CD4-positive, alpha-beta T cell treated with Interleukin-4 for 4 hours (primary cell): ENCODE results near the gene KCNJ12.

Experiments
- DNase-seq: peaks from one replicate; pipeline ENCODE4 v3.0.0-alpha.2; 2020

The KCNJ12 gene

GRCh38 chr17:21368545-21369246, 7.5 kb upstream of the KCNJ12 start:
- DNase-seq: no peak

GRCh38 chr17:21369395-21369794, 6.8 kb upstream of the KCNJ12 start:
- DNase-seq: no peak

- DNase-seq: no peak
These were observed 5.7 kb upstream of the KCNJ12 start for GRCh38 chr17:21370430-21370829.

- DNase-seq: no peak
These were observed 4.6 kb upstream of the KCNJ12 start for GRCh38 chr17:21371511-21372081.

DNA sequence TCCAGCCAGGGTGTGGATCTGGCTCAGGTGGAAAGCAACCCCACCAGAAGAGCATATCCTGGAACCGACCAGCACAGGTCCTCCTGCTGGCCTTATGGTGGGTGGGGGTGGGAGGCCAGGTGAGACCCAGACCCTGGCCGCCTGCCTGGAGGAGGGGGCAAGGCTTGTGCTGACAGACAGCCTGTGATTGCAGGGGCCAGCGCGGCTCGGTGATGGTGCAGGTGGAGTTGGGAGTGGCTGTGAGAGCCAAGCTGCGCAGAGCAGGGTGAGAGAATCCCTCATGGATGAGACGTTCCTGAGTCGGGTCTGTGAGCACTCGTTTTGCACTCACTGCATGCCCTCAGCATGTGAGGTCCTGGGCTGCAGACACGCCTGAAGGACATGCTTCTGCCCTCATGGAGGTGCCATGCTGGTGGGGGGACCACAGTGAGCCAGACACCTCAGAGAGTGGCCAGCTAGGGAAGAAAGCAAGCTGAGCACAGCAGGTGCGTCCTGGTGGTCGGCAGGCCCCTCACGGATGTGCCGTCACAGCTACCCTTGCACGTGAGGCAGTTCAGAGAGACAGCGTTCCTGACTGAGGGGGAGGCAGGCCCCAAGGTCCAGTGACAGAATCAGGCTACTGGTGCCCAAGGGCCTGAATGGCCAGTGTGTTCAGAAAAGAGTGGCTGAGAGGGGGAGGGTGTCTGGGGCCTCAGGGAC, 3.8 kb upstream of the KCNJ12 start:
- DNase-seq: no peak

- no peak for DNase-seq
These were observed 3.1 kb upstream of the KCNJ12 start for GRCh38 chr17:21373036-21373435.

- DNase-seq: no peak
These were observed 2.3 kb upstream of the KCNJ12 start for GRCh38 chr17:21373696-21374440.

- DNase-seq: no peak
These were observed 1.6 kb upstream of the KCNJ12 start for GRCh38 chr17:21374441-21375161.

- no peak for DNase-seq
These were observed 996 bp upstream of the KCNJ12 start for GRCh38 chr17:21375162-21375560.

- no peak for DNase-seq
These were observed 438 bp upstream of the KCNJ12 start for GRCh38 chr17:21375757-21376080.

GRCh38 chr17:21376759-21377690, 868 bp downstream of the KCNJ12 start:
- no peak for DNase-seq

DNA sequence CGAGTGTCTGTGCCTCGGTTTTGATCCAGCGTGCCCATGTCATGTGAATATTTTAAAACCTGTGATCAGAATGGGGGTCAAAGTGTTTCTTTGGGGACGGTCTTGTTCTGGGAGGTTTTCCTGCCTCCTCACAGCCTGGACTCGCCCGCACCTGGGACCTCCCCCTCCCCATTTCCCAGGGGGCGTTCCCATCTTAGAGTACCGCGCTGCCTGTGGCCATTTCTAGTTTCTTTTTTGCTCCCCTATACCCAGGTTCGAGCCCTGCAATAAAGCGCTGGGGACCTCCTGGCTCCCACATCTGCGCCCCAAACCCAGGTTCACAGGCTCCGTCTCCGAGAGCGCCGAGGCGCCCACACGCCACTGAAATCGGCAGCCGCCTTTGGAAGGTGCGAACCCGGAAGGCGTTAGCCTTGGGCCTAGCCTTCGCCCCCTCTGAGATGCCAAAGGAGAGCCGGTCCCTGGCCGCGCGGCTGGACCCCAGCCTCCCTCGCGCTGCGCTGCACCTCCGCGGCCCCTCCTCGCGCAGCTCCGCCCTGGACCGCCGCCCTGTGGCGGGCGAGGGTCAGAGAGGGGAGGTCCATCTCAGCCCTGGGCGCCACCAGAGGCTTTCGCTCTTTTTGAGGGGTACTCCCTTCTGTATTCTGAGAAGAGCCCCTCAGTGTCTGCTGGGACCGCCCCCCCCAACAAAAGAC, 1.7 kb downstream of the KCNJ12 start:
- DNase-seq: no peak

GRCh38 chr17:21378553-21378952, 2.4 kb downstream of the KCNJ12 start:
- no peak for DNase-seq

DNA sequence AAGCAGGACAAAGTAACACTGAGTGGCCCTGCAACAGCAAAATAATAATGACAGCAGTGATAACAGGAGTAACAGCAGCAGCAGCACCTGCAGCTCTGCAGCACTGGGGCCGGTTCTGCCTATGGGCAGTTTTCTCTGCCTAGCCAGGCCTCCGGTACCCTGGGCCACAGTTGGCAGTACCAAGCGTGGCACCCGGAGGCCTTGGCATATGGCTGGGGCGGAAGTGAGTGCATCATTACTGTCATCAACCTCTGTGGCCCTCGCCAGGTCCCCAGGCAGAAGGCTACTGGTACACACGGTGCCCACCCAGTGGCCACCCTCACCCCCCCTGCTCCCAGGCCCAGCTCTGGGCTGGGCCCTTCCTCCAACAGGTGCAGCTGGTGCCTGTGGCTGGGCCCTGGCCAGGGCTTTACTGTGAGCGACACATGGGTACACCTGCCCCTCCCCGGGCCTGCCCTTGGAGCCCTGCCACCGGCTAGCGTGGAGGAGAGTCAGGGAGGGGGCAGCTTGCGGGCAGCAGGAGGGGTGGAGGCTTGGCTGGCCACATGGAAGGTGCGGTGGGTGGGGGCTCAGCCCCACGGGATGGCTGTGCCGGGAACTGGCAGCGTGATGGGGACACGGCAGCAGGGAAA, 3.0 kb downstream of the KCNJ12 start:
- DNase-seq: no peak

DNA sequence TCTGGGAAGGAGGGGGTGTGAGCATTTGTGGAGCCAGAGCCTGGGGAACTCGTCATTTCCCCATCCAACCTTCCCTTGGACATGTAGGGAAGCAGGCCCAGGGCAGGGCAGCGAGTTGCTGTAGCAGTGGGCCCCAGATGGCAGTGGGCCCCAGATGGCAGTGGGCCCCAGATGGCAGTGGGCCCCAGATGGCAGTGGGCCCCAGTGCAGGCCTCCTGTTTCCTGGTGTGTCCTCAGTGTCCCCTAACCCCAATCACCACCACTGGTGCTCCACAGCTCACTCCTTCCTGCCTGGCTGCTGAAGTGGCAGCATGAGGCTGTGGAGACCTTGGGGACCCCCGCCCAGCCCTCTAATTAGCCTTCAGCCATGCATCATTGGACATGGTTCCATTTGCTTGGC, 4.5 kb downstream of the KCNJ12 start:
- DNase-seq: no peak

DNA sequence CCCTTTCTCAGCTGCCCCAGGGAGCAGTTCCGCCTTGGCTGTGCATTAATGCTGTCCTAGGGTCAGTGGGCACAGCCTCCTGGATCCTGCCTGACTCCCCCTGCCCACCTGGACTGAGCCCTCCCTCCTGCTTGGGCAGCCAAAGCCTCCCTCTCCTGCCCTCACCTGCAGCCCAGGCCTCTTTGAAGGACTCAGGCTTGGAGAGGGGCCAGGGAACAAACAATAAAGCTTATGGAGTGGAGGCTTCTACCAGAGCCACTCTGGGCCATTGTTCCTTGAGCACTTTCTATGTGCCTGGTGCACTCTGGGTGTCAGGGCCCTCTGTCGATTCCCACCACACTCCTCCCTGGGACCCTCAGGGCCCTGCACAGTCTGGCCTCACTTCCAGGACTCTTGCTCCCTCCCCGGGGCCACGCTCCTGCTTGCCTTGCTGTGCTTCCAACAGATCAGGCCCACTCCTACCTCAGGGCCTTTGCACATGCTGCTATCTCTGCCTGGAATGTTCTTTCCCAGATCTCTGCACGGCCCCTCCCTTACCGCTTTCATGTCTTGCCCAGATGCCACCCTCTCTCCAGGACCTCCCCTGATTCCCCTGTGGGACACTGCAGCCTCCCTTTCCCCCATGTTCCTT, 5.0 kb downstream of the KCNJ12 start:
- no peak for DNase-seq

GRCh38 chr17:21382560-21383495, 6.7 kb downstream of the KCNJ12 start:
- no peak for DNase-seq

DNA sequence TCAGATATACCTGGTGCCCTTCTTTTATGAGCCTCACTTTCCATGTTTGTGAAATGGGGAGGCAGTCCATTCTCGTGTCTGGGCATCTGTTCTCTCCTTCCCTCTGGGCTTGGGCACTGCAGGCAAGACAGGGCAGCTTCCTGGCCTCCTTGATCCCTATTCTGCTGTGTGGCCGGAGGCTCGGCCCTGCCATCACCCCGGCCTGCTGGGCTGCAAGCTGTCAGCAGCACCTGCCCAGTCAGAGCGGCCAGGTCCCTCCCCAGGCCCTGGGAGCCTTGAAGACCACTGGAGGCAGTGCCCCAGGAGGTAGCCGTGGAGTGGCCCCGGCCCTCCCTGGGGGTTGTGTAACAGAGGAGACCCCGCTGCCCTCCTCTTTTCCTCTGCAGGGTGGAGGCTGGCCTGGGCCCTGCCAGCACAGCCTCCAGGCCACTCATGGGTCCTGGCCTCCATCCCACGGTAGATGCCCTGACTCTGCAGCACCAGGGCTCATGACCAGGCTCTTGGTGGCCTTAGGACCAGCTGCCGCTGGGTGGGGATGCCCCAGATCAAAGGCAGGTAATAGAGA, 9.2 kb downstream of the KCNJ12 start:
- no peak for DNase-seq

DNA sequence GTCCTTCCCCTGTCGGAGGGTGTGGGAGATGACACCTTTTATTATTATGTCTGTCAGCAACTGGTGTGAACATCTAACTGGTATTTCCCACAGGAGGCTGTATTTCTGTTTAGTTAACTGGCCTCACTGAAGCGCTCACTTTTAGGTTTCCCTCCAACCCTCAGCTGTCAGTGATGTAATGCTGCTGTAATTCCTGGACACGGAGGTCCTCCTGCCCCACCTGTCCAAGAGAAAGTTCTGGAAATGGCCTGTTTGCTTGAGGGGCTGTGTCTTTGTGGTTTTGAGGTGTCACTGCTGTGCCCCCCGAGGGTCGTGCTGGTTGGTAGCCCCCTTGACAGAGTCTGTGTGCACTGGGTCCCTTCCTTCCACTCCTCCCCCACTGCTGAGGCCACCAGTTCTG, 11.5 kb downstream of the KCNJ12 start:
- no peak for DNase-seq
